Adipose tissue (tissue), 3 donors: ENCODE data around the gene MIF. TPM values are rescaled to one million over a fixed set of nuclear protein-coding genes. Genes with fewer than 3 reads are reported as not detected.
"Not testable (repeated sequence)": the region's sequence is repeated elsewhere in the genome, so short reads cannot be mapped to it uniquely, and the experiment has no call there.

Experiments used
- H3K27ac ChIP-seq: one replicate; pipeline ENCODE4 v1.5.1; 2013; ENCODE audit warnings: low read depth, low read length
- WGBS, 3 donors: extraction: QIAGEN DNeasy Blood & Tissue Kit; methylation state at CpG; one replicate each; pipeline ENCODE4 v1.1.7; 2013; 5-methylcytosine and 5-hydroxymethylcytosine counted together
- polyA plus RNA-seq, 3 donors: library from polyadenylated mRNA; stranded (reverse); fragments of 200-250 nt; gene quantifications; one replicate each; pipeline ENCODE4 v1.2.3, GENCODE V29; 2013
- donor health status: healthy with polysubstance abuse.
- donor health status: Bipolar disorder and iron deficiency.
- donor health status: healthy.

MIF gene
- 100 to 1,000 TPM; 327 to 436 (median 380) TPM for polyA plus RNA-seq

DNA sequence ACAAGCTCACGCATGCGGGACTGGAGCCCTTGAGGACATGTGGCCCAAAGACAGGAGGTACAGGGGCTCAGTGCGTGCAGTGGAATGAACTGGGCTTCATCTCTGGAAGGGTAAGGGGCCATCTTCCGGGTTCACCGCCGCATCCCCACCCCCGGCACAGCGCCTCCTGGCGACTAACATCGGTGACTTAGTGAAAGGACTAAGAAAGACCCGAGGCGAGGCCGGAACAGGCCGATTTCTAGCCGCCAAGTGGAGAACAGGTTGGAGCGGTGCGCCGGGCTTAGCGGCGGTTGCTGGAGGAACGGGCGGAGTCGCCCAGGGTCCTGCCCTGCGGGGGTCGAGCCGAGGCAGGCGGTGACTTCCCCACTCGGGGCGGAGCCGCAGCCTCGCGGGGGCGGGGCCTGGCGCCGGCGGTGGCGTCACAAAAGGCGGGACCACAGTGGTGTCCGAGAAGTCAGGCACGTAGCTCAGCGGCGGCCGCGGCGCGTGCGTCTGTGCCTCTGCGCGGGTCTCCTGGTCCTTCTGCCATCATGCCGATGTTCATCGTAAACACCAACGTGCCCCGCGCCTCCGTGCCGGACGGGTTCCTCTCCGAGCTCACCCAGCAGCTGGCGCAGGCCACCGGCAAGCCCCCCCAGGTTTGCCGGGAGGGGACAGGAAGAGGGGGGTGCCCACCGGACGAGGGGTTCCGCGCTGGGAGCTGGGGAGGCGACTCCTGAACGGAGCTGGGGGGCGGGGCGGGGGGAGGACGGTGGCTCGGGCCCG is at the start of gene MIF:
TSS of gene MIF (plus strand) at position 439 of the 765 bp plus-strand sequence. CDS start at position 531, 92 bp downstream.
- WGBS, 3 donors = 0 to 1% (median 1%) methylated on average over 51 to 72 of the region's 72 CpGs
- peak within 1 kb of the TSS; percentile 65 for H3K27ac ChIP-seq

DNA sequence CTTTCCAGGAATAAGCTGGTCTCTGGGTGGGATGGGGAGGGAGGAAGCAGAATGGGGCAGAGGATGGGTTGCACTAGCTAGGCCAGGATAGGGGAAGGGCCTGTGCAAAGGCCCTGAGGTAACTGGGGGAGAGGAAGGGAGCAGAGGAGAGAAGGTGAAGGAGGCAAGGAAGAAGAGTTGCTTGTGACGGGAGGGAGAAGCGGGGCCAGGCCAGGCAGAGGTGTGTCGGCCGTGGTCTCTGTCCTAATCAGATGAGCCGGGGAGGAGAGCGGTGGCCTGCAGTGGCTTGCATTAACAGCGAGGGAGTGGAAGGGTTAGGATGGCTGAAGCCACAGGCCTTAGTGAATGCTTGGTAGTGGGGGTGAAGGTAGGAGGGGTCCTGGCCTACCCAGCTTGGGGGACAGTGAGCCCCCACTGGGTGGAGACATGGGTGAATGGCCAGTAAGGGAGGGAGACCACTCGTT is 49.4 kb upstream of the MIF start:
- WGBS, 3 donors = 75 to 84% (median 84%) methylated on average over 8 of the region's 8 CpGs
- no peak overlapping the region for H3K27ac ChIP-seq

DNA sequence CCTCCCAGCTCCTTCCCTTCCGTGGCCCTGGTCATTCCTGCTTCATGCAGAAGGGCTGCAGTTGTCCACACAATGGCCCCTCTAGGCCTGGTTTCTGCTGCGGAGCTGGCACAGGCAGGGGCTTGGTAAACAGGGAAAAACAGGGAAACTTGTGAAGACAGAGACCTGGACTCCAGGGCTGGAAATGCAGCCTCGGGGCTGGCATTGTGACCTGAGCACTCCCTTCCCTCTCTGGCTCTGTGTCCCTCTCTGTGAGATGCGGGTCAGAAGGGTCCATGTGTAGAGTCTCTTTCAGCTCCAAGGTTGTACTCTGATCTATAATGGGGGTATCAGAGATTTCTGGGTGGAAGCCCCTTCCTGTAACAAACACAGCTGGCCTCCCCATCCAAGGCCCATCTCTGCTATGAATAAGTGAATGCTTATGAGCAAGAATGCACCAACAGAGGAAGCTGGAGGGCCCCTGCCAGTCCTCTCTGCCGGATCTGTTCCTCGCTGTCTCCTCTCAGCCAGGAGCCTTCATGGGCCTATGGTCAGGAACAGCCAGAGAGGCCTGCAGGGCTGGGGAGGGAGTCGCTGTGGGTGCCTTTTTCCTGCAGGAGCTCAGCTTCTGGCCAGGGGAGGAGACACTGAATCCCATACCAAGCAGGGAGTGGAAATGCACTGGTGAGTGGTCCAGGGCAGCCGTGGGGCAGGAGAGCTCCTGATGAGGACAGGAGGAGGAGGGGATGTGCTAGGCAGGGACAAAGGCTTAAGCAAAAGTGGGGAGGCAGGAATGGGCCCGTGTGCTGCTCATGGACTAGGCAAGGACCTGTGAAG is 48.7 kb upstream of the MIF start:
- H3K27ac ChIP-seq = no peak overlapping the region
- WGBS, 3 donors = 77 to 86% (median 81%) methylated on average over 9 of the region's 9 CpGs

DNA sequence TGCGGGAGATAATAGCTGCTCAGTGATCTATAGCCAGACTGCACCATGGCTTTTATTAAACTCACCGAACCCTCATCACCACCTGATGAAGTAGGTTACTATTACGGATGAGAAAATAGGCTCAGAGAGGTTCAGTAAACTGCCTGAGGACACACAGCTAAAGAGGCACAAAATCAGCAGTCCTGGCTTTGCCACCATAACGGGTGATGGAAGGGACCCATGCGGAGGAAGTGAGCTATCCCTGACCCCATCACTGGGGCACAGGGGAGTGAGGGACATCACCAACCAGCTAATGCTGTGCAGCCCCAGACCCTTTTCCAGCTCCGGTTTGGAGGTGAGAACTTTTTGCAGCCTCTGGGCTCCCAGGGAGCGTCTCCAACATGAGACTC is 48.1 kb upstream of the MIF start:
- 66 to 89% (median 83%) methylated on average over 7 of the region's 7 CpGs for WGBS, 3 donors
- H3K27ac ChIP-seq = no peak overlapping the region

DNA sequence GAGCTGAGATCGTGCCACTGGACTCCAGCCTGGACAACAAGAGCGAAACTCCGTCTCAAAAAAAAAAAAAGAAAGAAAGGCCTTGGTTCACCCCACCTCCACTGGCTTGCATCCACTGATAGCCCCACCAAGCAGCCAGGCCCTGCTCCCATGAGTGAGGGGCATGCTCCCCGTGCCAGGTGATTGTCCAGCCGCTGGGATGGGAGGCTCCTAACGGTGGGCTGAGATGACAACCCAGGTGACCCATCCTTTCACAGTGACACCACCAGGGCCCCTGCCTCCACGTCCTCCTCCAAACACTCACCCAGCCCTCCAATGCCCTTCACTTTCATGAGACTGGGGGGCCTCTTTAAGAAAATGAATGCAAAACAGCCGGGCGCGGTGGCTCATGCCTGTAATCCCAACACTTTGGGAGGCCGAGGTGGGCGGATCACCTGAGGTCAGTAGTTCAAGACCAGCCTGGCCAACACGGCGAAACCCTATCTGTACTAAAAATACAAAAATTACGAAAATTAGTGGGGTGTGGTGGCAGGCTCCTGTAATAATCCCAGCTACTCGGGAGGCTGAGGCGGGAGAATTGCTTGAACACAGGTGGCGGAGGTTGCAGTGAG is 46.8 kb upstream of the MIF start:
- 83 to 91% (median 88%) methylated on average over 18 of the region's 18 CpGs for WGBS, 3 donors
- no peak overlapping the region for H3K27ac ChIP-seq

DNA sequence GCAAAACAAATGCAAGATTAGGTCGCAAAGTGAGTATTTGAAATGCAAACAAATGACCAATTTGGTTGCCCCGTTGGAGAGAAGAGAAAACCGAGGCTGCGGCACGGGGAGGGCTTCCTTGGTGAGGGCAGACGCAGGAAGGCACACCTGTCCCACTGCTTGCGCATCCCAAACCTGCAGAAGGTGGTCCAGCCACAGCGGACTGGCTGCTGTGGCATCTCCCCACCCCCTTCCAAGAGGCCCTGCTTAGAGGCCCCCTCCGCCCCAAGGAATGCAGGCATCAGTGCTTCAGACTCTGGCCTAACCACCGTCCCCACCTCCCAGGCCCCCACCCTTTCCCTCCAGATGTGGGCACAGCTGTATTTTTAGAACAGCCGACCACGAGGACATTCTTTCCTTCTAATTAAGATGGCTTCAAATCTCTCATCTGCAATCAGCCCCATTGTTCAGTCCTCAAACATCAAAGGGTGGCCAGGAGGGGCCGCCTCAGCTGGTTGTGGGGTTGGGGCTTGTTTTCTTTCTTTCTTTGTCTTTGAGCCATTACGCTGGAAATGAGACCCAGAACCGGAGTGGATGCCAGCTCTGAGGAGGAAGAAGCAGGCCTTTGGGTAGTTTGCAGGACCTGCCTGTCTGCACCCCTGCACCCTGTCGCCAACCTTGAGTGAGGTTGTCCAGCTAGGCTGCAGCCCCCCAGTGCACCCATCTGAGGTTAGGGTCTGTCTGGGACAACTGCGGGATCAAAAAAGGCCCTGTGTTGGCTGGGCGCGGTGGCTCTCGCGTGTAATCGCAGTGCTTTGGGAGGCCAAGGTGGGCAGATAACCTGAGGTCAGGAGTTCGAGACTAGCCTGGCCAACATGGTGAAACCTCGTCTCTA is 46.0 kb upstream of the MIF start:
- 83 to 85% (median 84%) methylated on average over 24 of the region's 24 CpGs for WGBS, 3 donors
- H3K27ac ChIP-seq = no peak overlapping the region

DNA sequence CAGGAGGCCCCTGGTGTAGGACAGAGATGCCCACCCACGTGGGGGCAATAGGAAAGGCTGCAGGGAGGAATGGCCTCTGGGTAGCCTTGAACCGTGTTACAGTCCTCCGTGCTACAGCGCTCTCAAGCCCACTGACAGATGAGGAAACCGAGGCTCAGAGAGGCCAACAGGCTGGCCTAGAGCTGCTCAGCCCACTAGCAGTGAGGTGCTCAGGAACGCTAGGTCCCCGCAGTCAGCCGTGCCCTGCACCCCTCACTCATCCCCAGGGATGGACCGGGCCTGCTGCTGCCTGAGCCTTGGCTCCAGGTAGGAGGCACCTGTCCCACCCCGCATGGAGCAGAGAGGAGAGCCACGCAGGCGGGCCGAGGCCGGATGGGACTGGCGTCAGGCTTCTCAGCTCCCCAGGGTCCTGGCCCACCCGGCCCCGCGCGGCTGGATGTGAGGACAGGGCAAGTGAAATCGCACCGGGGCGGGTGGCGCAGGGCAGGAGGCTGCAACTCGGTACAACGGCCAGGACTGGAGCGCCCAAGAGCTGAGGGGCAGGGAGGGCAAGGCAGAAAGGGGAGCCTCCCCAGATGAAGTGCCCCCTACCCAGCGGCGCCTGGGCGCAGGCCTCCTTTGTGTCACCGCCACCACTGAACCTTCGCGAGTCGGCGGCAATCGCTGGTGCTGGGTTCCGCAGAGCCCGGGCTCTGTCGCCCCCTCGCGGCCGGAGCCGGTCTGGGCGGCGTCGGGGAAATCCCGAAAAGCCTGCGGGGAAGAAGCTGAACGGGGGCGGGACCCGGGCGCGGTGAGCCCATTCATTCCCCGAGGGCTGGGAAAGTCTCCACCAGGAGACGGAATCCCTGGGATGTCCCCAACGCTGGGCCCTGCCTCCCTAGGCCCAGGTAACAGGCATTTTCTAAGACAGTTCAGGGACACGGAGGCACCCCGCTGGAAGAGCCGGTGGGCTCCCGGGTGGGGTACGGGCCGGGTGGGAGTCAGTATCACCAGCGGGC is 44.9 kb upstream of the MIF start:
- WGBS, 3 donors = 24 to 26% (median 25%) methylated on average over 59 to 62 of the region's 62 CpGs
- no peak overlapping the region for H3K27ac ChIP-seq

DNA sequence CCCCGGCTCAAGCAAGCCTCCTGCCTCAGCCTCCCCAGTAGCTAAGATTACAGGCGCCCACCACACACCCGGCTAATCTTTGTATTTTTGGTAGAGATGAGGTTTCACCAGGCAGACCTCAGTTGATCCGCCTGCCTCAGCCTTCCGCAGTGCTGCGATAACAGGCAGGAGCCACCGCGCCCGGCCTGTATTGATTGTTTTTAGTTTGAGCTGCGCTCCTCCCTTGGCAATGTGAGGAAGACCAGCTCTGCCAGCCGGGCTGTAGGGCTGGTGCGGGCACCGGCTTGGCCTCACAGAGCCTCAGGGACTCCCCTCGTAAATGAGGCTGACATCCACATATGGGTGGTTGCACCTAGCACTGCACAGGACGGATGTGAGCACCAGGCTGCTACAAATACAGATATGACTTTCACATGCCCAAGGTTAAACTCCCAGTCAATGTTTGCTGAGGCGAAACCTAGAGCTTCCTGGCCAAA is 44.0 kb upstream of the MIF start:
- 29 to 86% (median 82%) methylated on average over 16 of the region's 16 CpGs for WGBS, 3 donors

DNA sequence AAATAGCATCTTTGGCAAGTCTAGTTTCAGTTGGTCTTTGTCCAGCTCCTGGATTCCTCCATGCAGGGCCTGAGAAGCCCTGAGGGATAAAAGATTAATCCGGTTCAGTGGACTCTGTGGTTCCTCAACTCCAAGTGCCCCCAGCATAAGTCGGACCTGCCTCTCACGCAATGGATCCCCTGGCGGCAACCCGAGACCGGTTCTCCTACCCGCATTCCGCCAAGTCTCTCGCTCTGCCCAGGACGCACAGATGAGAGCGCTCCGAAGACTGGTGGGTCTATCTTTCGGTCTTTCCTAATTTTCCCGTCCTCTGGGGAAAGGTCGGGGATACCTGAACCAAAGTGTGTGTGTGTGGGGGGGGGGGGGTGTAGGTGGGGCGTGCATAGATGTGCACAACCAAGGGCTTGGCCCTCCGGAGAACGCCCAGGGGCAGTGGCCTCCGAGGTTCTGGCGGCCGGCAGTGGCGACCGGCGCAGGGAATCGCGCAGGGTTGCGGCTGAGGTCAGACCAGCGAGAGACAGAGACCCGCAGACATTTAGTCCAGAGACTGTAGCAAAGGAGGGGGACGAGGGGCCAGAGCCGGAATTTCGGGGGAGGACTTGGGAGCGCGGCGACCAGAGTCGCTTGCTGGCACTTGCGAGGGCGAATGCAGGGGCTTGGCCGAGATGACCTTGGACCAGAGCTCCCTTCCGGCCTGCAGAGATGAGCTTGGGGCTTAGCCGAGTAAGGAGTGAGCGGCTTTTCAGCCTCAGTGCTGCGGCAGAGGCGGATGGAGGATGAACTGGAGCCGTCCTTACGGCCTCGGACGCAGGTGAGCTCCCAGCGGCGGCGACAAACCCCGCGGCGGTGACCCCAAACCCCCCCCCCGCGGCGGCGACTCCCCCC is 37.2 kb upstream of the MIF start:
- H3K27ac ChIP-seq = peak overlapping the region; percentile 64
- WGBS, 3 donors = 4 to 7% (median 6%) methylated on average over 56 to 58 of the region's 58 CpGs

More for the DNA sequence above, 44.0 kb upstream of the MIF start:
- no peak overlapping the region for H3K27ac ChIP-seq

DNA sequence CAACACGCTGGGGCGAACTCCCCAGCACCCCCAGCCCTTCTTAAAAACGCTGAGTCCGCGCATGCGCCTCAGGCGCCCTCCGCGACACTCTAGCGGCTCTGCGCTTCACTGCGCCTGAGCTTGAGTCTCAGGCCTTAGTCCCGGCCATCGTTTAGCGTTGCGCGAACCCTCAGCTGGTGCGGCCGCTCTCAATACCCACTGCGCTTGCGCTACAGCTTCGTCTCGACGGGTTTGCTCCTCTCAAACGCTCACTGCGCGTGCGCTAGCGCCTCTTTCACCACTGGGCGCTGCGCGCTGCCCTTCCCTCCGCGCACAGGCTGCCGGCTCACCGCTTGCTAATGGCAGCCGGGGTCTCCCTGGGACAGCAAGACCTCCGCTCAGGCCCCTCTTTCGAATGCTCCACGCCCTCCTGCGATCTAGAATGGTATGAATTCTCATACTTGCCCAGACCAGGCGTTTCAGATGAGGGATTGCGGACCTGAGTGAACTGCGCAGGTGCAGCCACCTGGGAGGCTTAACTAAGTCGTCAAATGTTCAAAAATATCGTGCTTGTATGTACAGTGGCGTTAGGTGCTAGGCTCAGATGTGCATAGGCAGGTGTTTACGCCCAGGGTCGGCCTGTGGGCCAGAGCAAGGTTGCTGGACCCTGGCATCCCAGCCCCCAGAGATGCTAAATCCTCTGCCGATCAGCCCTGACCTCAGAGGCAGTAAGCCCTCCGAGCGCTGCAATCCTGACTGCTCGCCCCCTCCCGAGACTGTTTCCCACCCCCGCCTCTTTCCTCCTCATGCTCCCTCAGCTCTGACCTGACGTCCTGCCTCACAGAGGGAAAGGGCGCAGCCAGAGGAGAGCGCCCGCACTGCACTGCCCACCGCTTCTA is 36.3 kb upstream of the MIF start, which contains the start of gene SLC2A11:
TSS of gene SLC2A11 (plus strand) at position 270 of the 878 bp plus-strand sequence. CDS start at position 395, 125 bp downstream.
- WGBS, 3 donors = 0 to 1% (median 1%) methylated on average over 58 to 60 of the region's 60 CpGs
- H3K27ac ChIP-seq = peak within 1 kb of the TSS; percentile 64

DNA sequence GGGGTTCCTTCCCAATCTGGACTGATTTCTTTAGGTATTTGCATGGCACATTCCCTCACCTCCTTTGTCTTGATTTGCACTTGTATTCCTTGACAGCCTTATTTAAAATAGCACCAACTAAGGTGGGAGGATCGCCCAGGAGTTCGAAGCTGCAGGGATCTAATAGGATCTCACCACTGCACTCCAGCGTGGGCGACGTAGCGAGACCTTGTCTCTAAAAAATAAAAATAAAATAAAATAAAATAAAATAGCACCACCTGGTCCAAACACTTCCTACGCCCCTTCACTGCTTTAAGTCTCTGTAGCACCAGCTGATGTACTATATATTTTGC is 35.7 kb upstream of the MIF start:
- 53 to 68% (median 64%) methylated on average over 7 of the region's 7 CpGs for WGBS, 3 donors

DNA sequence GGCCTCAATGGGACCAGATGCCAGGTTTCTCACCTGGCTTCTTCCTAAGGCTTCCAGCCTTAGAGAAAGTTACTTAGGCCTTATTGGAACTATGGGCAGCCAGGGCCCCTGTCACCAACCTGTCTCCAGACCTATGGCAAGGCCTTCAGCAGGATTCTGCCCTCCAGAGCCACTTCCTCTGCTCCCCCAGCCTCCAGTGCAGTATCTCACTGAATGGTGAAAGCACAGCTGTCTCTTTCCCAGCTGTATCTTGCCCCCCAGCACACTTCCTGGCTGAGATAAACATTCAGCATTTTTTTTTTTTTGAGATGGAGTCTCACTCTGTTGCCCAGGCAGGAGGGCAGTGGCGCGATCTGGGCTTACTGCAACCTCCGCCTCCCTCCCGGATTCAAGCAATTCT is 35.0 kb upstream of the MIF start:
- H3K27ac ChIP-seq = no peak overlapping the region
- 43 to 97% (median 95%) methylated on average over 4 of the region's 4 CpGs for WGBS, 3 donors

More for the DNA sequence above, 35.7 kb upstream of the MIF start:
- no peak overlapping the region for H3K27ac ChIP-seq

DNA sequence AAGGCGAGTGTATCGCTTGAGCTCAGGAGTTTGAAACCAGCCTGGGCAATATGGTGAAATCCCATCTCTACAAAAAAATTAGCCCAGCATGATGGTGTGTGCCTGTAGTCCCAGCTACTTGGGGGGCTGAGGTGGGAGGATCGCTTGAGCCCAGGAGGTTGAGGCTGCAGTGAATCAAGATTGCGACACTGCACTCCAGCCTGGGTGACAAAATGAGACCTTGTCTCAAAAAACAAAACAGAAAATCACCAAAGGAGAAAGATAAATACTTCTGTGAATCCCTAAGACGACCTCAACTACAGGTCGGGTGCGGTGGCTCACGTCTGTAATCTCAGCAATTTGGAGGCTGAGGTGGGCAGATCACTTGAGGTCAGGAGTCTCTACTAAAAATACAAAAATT is 34.0 kb upstream of the MIF start:
- 88 to 97% (median 97%) methylated on average over 8 of the region's 8 CpGs for WGBS, 3 donors
- not testable (repeated sequence) for H3K27ac ChIP-seq

DNA sequence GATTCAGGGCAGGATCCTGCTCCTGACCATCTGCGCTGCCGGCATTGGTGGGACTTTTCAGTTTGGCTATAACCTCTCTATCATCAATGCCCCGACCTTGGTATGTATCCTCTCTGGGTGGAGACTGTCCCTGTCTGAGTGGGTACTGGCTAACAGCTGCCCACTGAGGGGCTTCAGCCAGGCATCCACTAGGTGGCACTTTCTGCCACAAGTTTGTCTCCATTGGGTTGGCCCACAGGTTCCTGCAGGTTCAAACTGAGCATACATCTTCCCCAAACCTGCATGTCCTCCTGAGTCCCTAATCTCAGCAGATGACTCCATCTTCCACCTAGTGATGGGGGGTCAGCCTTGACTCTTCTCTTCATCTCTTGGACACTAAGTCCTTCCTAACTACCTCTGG is 32.1 kb upstream of the MIF start:
- no peak overlapping the region for H3K27ac ChIP-seq

DNA sequence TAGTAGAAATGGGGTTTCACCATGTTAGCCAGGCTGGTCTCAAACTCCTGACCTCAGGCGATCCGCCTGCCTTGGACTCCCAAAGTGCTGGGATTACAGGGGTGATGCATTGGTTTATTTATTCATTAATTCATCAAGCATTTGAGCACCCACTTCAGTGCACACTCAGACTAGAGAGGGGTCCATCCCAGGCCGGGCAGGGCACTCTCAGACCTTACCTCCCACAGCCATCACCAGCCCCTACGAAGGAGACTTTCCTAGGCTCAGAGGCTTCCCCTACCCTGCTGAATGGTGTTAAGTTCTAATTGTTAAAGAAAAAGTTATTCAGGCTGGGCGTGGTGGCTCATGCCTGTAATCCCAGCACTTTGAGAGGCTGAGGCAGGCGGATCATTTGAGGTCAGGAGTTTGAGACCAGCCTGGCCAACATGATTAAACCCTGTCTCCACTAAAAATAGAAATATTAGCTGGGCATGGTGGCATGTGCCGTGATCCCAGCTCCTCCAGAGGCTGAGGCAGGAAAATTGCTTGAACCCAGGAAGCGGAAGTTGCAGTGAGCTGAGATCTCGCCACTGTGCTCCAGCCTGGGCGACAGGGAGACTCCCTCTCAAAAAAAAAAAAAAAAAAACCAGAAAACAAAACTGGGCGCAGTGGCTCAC is 29.6 kb upstream of the MIF start:
- H3K27ac ChIP-seq = not testable (repeated sequence)
- WGBS, 3 donors = 68 to 81% (median 68%) methylated on average over 10 to 11 of the region's 11 CpGs

More for the DNA sequence above, 32.1 kb upstream of the MIF start:
- 63 to 88% (median 75%) methylated on average over 3 of the region's 3 CpGs for WGBS, 3 donors
